Suprapubic skin (tissue), 3 donors: ENCODE data around the gene TSSC4.

Source experiments
- EP300 ChIP-seq: sonication (generic); formaldehyde crosslinking; IDR thresholded peaks from one replicate; pipeline ENCODE4 v1.6.1; 2017; ENCODE audit warnings: antibody characterized with exemption
- POLR2A ChIP-seq, 2 donors: fragments of 450-650 bp; IDR thresholded peaks; one replicate each; pipeline ENCODE4 v1.6.1; 2017; ENCODE audit warnings: antibody characterized with exemption in 2 of 2, mild to moderate bottlenecking in 2 of 2, moderate library complexity in 2 of 2
- TF ChIP-seq, protein P1 (sequence below), 2 donors: fragments of 200-600 bp in 1 of 2; fragments of 450-650 bp in 1 of 2; sonication (generic) in 1 of 2; IDR thresholded peaks; one replicate each; pipeline ENCODE4 v1.5.1; 2016 to 2019; ENCODE audit warnings: antibody characterized with exemption in 2 of 2, mild to moderate bottlenecking in 1 of 2, moderate library complexity in 1 of 2

DNA sequence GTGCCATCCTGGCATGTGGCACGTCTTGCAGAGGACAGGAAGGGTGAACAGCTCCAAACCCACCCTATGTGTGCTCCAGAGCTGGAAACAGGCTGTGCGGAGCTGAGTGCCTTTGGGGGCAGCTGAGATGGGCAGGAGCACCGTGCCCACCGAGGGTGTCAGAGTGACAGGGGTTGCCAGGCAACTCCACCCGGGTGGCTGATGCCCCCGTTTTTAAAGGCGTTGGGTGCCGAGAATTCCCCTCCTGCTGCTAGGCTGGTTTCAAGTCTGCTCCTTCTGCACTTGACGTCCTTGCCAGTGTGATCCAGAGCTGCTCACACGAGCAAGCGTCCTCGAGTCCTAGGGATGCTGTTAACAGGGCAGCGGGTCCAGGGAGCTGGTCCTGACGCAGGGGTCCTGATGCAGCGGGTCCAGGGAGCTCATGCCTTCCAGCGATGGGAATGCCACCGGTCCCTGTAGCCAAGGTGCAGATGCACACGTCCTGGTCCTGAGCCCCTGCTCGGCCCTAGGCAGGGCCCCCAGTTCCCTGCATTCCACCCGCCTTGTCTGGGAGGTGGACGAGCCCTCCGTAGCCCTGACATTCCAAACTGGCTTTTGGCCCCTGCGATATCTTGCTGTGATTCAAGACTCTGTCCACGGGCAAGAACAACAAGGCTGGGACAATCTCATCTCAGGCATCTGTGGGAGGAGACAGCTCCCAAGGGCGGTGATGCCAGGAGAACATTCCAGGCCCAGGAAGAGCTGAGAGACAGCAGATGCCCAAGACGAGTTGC, 49.2 kb downstream of the TSSC4 start:
- TF ChIP-seq, protein P1, sequence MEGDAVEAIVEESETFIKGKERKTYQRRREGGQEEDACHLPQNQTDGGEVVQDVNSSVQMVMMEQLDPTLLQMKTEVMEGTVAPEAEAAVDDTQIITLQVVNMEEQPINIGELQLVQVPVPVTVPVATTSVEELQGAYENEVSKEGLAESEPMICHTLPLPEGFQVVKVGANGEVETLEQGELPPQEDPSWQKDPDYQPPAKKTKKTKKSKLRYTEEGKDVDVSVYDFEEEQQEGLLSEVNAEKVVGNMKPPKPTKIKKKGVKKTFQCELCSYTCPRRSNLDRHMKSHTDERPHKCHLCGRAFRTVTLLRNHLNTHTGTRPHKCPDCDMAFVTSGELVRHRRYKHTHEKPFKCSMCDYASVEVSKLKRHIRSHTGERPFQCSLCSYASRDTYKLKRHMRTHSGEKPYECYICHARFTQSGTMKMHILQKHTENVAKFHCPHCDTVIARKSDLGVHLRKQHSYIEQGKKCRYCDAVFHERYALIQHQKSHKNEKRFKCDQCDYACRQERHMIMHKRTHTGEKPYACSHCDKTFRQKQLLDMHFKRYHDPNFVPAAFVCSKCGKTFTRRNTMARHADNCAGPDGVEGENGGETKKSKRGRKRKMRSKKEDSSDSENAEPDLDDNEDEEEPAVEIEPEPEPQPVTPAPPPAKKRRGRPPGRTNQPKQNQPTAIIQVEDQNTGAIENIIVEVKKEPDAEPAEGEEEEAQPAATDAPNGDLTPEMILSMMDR (IDR thresholded peaks at IDR 0.05), result no peak
- no peak for TF ChIP-seq EP300
- TF ChIP-seq POLR2A (IDR thresholded peaks at IDR 0.05), result no peak
